NCI-H524 (cell line): ENCODE measurements around the gene DNAH3.
"Not testable (repeated sequence)": the region's sequence is repeated elsewhere in the genome, so short reads cannot be mapped to it uniquely, and the experiment has no call there.

Experiments
- DNase-seq, 2 experiments: peaks; one replicate each; lab custom pipeline; 2025; lab: John Stamatoyannopoulos, UW

Gene DNAH3

GRCh38 chr16:21120976-21121520 lies 29.6 kb downstream of the DNAH3 start:
- DNase-seq = no peak

GRCh38 chr16:21117567-21117966 lies 33.1 kb downstream of the DNAH3 start:
- no peak for DNase-seq

- DNase-seq = no peak
Measured at GRCh38 chr16:21116148-21116693, 34.4 kb downstream of the DNAH3 start.

GRCh38 chr16:21115551-21115950 lies 35.1 kb downstream of the DNAH3 start:
- not testable (repeated sequence) for DNase-seq

GRCh38 chr16:21103941-21104860 lies 46.4 kb downstream of the DNAH3 start:
- peak; percentile 9 to 32 for DNase-seq

- peak; percentile 68 to 90 for DNase-seq
Measured at GRCh38 chr16:21101631-21102420, 48.8 kb downstream of the DNAH3 start.

GRCh38 chr16:21100447-21100846 lies 50.2 kb downstream of the DNAH3 start:
- no peak for DNase-seq

GRCh38 chr16:21097151-21097550 lies 53.5 kb downstream of the DNAH3 start:
- peak in 1 of 2 experiments; percentile 44 for DNase-seq

- not testable (repeated sequence) for DNase-seq
Measured at GRCh38 chr16:21094719-21095118, 55.9 kb downstream of the DNAH3 start.

- DNase-seq = no peak
Measured at GRCh38 chr16:21092951-21093350, 57.7 kb downstream of the DNAH3 start.

- no peak for DNase-seq
Measured at GRCh38 chr16:21088646-21089538, 61.8 kb downstream of the DNAH3 start.

- no peak for DNase-seq
Measured at GRCh38 chr16:21088143-21088542, 62.5 kb downstream of the DNAH3 start.

- peak; percentile 40 to 55 for DNase-seq
Measured at GRCh38 chr16:21084631-21085225, 65.9 kb downstream of the DNAH3 start.

GRCh38 chr16:21083729-21084268 lies 66.8 kb downstream of the DNAH3 start:
- DNase-seq = peak; percentile 11 to 56

GRCh38 chr16:21081329-21081728 lies 69.3 kb downstream of the DNAH3 start:
- no peak for DNase-seq

GRCh38 chr16:21078563-21078962 lies 72.1 kb downstream of the DNAH3 start:
- no peak for DNase-seq

- DNase-seq = no peak
Measured at GRCh38 chr16:21076186-21076883, 74.3 kb downstream of the DNAH3 start.

- DNase-seq = no peak
Measured at GRCh38 chr16:21075252-21075651, 75.4 kb downstream of the DNAH3 start.

- no peak for DNase-seq
Measured at GRCh38 chr16:21072976-21073375, 77.7 kb downstream of the DNAH3 start.

GRCh38 chr16:21071741-21072140 lies 78.9 kb downstream of the DNAH3 start:
- no peak for DNase-seq
